Panc1 (cell line): Measurements from ENCODE around the gene LEFTY2. TPM values are rescaled to one million over a fixed set of nuclear protein-coding genes. Genes with fewer than 3 reads are reported as not detected.

Experiments used
- ATAC-seq: fragments of 200-7000 bp; cut with Tn5 transposase; 2 replicates; pipeline ENCODE4 v1.9.1; 2020; ENCODE audit warnings: mild to moderate bottlenecking, moderate library complexity
- BruUV-seq: library from RNA; stranded (reverse); fragments of 400-500 nt; replicated peaks from 2 replicates; lab custom pipeline; 2021; lab: Mats Ljungman, UMichigan
- CTCF ChIA-PET: fragments of 300-600 bp; sonication (Branson Sonifier 250); formaldehyde crosslinking; loops from one replicate; lab custom pipeline; 2022; ENCODE audit warnings: antibody characterized with exemption; lab: Charles Lee
- POLR2A ChIA-PET: fragments of 300-600 bp; sonication (Branson Sonifier 250); formaldehyde crosslinking; loops from one replicate; lab custom pipeline; 2022; ENCODE audit warnings: antibody characterized with exemption; lab: Charles Lee
- DNase-seq: peaks from one replicate; pipeline ENCODE4 v3.0.0-alpha.2; 2010; ENCODE audit warnings: low read depth, low spot score
- H3K27ac ChIP-seq: 2 replicates; pipeline ENCODE4 v1.5.1; 2011; ENCODE audit warnings: mild to moderate bottlenecking, low read length, inconsistent platforms
- H3K27me3 ChIP-seq: fragments of 200-500 bp; sonication (Bioruptor generic); 2 replicates; pipeline ENCODE4 v1.6.0; 2014; ENCODE audit warnings: low read length, inconsistent platforms; ENCODE audit not compliant: control insufficient read depth, insufficient read depth
- H3K36me3 ChIP-seq: fragments of 200-500 bp; sonication (Bioruptor generic); 2 replicates; pipeline ENCODE4 v1.5.1; 2014; ENCODE audit warnings: inconsistent platforms, mild to moderate bottlenecking, low read length, moderate library complexity; ENCODE audit not compliant: control insufficient read depth, insufficient read depth
- H3K4me1 ChIP-seq: 2 replicates; pipeline ENCODE4 v1.5.1; 2011; ENCODE audit warnings: inconsistent platforms, mild to moderate bottlenecking, low read length, moderate library complexity; ENCODE audit not compliant: control insufficient read depth, insufficient read depth
- H3K4me3 ChIP-seq, 2 experiments: 2 replicates each; pipeline ENCODE4 v1.5.1; 2011 to 2012; ENCODE audit warnings: low read depth in 2 of 2, low read length in 2 of 2, mild to moderate bottlenecking in 2 of 2, inconsistent platforms in 1 of 2, moderate library complexity in 1 of 2
- H3K9me3 ChIP-seq: fragments of 200-500 bp; sonication (Bioruptor generic); 2 replicates; pipeline ENCODE4 v1.5.1; 2014; ENCODE audit warnings: low read depth, mild to moderate bottlenecking, inconsistent platforms, low read length, moderate library complexity; ENCODE audit not compliant: control insufficient read depth, insufficient read depth
- POLR2AphosphoS5 ChIP-seq: IDR thresholded peaks from 2 replicates; pipeline ENCODE4 v1.6.1; 2012; ENCODE audit warnings: mild to moderate bottlenecking, low read depth, low read length, moderate library complexity
- REST ChIP-seq, 2 experiments: IDR thresholded peaks; 2 replicates each; pipeline ENCODE4 v1.6.1; 2011 to 2012; ENCODE audit warnings: low read depth in 2 of 2, control low read depth in 1 of 2, low read length in 1 of 2, mild to moderate bottlenecking in 1 of 2, moderate library complexity in 1 of 2; ENCODE audit not compliant: insufficient read depth in 1 of 2
- SIN3A ChIP-seq: IDR thresholded peaks from 2 replicates; pipeline ENCODE4 v1.6.1; 2012; ENCODE audit warnings: low read depth, mild to moderate bottlenecking, low read length, moderate library complexity, borderline replicate concordance; ENCODE audit not compliant: insufficient read depth
- TCF7L2 ChIP-seq: IDR thresholded peaks from 2 replicates; pipeline ENCODE4 v1.6.1; 2011; ENCODE audit warnings: mild to moderate bottlenecking, low read depth, low read length, inconsistent platforms
- in situ Hi-C: cut with HindIII; loops from 2 replicates; pipeline ENCODE4 v1.10.0; 2016; ENCODE audit warnings: low sequenced_read_pairs, low pct_unique_long_range_greater_than_20kb
- intact Hi-C: fragments of 100-400 bp; cut with micrococcal nuclease; formaldehyde crosslinking; loops from one replicate; pipeline ENCODE4 v1.10.0; 2022; ENCODE audit not compliant: unreplicated experiment
- total RNA-seq: library from RNA; stranded (reverse); gene quantifications from one replicate; pipeline ENCODE4 v1.2.1, GENCODE V29; 2021; ENCODE audit not compliant: unreplicated experiment
- TF ChIP-seq, protein P1 (sequence below): fragments of 450-650 bp; IDR thresholded peaks from 2 replicates; pipeline ENCODE4 v1.5.1; 2017; ENCODE audit warnings: mild to moderate bottlenecking

LEFTY2 gene
- total RNA-seq, 1 experiment from 2014 or later: not detected

GRCh38 chr1:225918280-225918679, 22.7 kb downstream of the LEFTY2 start:
- TF ChIP-seq SIN3A (no peak), TCF7L2 (no peak)
- TF ChIP-seq, protein P1, sequence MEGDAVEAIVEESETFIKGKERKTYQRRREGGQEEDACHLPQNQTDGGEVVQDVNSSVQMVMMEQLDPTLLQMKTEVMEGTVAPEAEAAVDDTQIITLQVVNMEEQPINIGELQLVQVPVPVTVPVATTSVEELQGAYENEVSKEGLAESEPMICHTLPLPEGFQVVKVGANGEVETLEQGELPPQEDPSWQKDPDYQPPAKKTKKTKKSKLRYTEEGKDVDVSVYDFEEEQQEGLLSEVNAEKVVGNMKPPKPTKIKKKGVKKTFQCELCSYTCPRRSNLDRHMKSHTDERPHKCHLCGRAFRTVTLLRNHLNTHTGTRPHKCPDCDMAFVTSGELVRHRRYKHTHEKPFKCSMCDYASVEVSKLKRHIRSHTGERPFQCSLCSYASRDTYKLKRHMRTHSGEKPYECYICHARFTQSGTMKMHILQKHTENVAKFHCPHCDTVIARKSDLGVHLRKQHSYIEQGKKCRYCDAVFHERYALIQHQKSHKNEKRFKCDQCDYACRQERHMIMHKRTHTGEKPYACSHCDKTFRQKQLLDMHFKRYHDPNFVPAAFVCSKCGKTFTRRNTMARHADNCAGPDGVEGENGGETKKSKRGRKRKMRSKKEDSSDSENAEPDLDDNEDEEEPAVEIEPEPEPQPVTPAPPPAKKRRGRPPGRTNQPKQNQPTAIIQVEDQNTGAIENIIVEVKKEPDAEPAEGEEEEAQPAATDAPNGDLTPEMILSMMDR: no peak
- no peak overlapping the region for H3K27ac ChIP-seq
- no peak for ATAC-seq
- peaks cover 9% of the 10 kb centered on the region; the same call in 1 of the 2 replicates for H3K36me3 ChIP-seq
- peaks cover 12% of the 10 kb centered on the region for H3K4me1 ChIP-seq
- ChIA-PET CTCF (no interaction called here), POLR2A (no interaction called here)
- H3K4me3 ChIP-seq: no peak overlapping the region
- no peaks in the 10 kb centered on the region for H3K9me3 ChIP-seq
- intact Hi-C loops: loop anchor here (10.0 kb wide), 1 partner anchor 57 kb away; no protein-coding TSS in a partner anchor
- BruUV-seq: no TSS peak
- DNase-seq: no peak
- no peaks in the 10 kb centered on the region for H3K27me3 ChIP-seq
- in situ Hi-C loops: no loop called here

- H3K4me1 ChIP-seq: peaks cover 4% of the 10 kb centered on the region
- in situ Hi-C loops: no loop called here
- POLR2A ChIA-PET: no interaction called here
These were observed 23.5 kb downstream of the LEFTY2 start for GRCh38 chr1:225917536-225917935.

More at GRCh38 chr1:225917536-225917935, 23.5 kb downstream of the LEFTY2 start:
- no peak for ATAC-seq
- no peak overlapping the region for H3K27ac ChIP-seq
- no TSS peak for BruUV-seq
- H3K9me3 ChIP-seq: no peaks in the 10 kb centered on the region
- TF ChIP-seq TCF7L2 (no peak), REST (IDR thresholded peaks at IDR 0.05; ENCODE audit: insufficient read depth in 1 of 2, low read depth in 2 of 2, low read length in 1 of 2) (no peak), SIN3A (no peak), POLR2AphosphoS5 (no peak)
- TF ChIP-seq, protein P1: no peak
- H3K36me3 ChIP-seq: peaks cover 6% of the 10 kb centered on the region; the same call in 1 of the 2 replicates
- no peak for DNase-seq
- H3K27me3 ChIP-seq: no peaks in the 10 kb centered on the region
- intact Hi-C loops: loop anchor here (10.0 kb wide), 1 partner anchor 57 kb away; no protein-coding TSS in a partner anchor
- no peak overlapping the region for H3K4me3 ChIP-seq
- CTCF ChIA-PET: no interaction called here
